K562 (cell line): ENCODE measurements around the gene COMTD1.

ENCODE experiments used
- MTA3 ChIP-seq: fragments of 450-650 bp; formaldehyde crosslinking; IDR thresholded peaks from 2 replicates; pipeline ENCODE4 v1.6.1; 2017; ENCODE audit warnings: mild to moderate bottlenecking, borderline replicate concordance
- SRF ChIP-seq, 2 experiments: fragments of 250-450, 450-650 bp in 1 of 2; sonication (Bioruptor Pico) in 1 of 2; sonication (generic) in 1 of 2; formaldehyde crosslinking; IDR thresholded peaks; 2 replicates each; pipeline versions ENCODE4 v1.5.0 to v1.5.1; 2020 to 2022; ENCODE audit warnings: mild to moderate bottlenecking in 1 of 2, missing genetic modification reagents in 1 of 2
- TF ChIP-seq, protein P1 (sequence below), 3 experiments: IDR thresholded peaks in 2 of 3; conservative IDR thresholded peaks in 1 of 3; 2 replicates each; pipeline ENCODE4 v1.5.1; 2011 to 2012; ENCODE audit warnings: low read length in 3 of 3, mild to moderate bottlenecking in 3 of 3, control low read depth in 2 of 3, improper control_type of control experiment in 1 of 3, inconsistent platforms in 1 of 3, low read depth in 1 of 3, mixed read lengths in 1 of 3, moderate library complexity in 1 of 3; ENCODE audit not compliant: insufficient read depth in 2 of 3
- TF ChIP-seq, protein P2 (sequence below): fragments of 250-450 bp; sonication (Bioruptor Pico); IDR thresholded peaks from 2 replicates; pipeline ENCODE4 v1.5.0; 2020; ENCODE audit warnings: mild to moderate bottlenecking
- TF ChIP-seq, protein P3 (sequence below): fragments of 450-650 bp; formaldehyde crosslinking; IDR thresholded peaks from 2 replicates; pipeline ENCODE4 v1.4.0; 2020; ENCODE audit warnings: mild to moderate bottlenecking, moderate library complexity

DNA sequence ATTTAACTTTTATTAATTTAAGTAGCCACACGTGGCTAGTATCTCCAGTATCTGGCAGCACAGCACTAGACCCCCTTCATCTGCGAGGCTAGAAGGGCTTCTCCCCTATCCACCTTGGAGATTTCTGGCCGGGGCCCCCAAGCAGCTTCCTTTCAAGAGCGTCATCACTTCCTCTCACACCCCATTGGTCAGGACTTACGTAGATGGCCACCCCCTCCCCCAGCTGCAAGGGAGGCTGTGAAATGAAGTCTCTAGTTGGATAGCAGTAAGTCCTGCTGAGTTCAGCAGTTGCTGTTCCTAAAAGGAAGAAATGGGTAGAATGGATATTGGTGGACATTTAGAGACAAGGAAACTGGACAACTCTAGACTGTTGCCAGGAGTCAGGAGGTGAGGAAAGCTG lies 33.8 kb upstream of the COMTD1 start:
- TF ChIP-seq, protein P1, sequence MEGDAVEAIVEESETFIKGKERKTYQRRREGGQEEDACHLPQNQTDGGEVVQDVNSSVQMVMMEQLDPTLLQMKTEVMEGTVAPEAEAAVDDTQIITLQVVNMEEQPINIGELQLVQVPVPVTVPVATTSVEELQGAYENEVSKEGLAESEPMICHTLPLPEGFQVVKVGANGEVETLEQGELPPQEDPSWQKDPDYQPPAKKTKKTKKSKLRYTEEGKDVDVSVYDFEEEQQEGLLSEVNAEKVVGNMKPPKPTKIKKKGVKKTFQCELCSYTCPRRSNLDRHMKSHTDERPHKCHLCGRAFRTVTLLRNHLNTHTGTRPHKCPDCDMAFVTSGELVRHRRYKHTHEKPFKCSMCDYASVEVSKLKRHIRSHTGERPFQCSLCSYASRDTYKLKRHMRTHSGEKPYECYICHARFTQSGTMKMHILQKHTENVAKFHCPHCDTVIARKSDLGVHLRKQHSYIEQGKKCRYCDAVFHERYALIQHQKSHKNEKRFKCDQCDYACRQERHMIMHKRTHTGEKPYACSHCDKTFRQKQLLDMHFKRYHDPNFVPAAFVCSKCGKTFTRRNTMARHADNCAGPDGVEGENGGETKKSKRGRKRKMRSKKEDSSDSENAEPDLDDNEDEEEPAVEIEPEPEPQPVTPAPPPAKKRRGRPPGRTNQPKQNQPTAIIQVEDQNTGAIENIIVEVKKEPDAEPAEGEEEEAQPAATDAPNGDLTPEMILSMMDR (IDR thresholded peaks at IDR 0.05 in 2 of 3, conservative IDR thresholded peaks at IDR 0.05 in 1 of 3; ENCODE audit: insufficient read depth in 2 of 3, low read depth in 1 of 3, low read length in 3 of 3), result no peak
- TF ChIP-seq MTA3 (no peak), SRF (CRISPR knock-in tag; IDR thresholded peaks at IDR 0.05) (no peak)
- TF ChIP-seq, protein P2, sequence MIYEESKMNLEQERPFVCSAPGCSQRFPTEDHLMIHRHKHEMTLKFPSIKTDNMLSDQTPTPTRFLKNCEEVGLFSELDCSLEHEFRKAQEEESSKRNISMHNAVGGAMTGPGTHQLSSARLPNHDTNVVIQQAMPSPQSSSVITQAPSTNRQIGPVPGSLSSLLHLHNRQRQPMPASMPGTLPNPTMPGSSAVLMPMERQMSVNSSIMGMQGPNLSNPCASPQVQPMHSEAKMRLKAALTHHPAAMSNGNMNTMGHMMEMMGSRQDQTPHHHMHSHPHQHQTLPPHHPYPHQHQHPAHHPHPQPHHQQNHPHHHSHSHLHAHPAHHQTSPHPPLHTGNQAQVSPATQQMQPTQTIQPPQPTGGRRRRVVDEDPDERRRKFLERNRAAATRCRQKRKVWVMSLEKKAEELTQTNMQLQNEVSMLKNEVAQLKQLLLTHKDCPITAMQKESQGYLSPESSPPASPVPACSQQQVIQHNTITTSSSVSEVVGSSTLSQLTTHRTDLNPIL (CRISPR knock-in tag), result no peak
- TF ChIP-seq, protein P3, sequence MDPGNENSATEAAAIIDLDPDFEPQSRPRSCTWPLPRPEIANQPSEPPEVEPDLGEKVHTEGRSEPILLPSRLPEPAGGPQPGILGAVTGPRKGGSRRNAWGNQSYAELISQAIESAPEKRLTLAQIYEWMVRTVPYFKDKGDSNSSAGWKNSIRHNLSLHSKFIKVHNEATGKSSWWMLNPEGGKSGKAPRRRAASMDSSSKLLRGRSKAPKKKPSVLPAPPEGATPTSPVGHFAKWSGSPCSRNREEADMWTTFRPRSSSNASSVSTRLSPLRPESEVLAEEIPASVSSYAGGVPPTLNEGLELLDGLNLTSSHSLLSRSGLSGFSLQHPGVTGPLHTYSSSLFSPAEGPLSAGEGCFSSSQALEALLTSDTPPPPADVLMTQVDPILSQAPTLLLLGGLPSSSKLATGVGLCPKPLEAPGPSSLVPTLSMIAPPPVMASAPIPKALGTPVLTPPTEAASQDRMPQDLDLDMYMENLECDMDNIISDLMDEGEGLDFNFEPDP (CRISPR knock-in tag), result no peak
